ENCODE measurements around the gene FASTK. TPM values are rescaled to one million over a fixed set of nuclear protein-coding genes. Genes with fewer than 3 reads are reported as not detected.
A peak's percentile ranks its signal among the peaks of the same experiment; 100 is the strongest.

Gene FASTK
- total RNA-seq, 1 donor = 86.0 TPM

DNA sequence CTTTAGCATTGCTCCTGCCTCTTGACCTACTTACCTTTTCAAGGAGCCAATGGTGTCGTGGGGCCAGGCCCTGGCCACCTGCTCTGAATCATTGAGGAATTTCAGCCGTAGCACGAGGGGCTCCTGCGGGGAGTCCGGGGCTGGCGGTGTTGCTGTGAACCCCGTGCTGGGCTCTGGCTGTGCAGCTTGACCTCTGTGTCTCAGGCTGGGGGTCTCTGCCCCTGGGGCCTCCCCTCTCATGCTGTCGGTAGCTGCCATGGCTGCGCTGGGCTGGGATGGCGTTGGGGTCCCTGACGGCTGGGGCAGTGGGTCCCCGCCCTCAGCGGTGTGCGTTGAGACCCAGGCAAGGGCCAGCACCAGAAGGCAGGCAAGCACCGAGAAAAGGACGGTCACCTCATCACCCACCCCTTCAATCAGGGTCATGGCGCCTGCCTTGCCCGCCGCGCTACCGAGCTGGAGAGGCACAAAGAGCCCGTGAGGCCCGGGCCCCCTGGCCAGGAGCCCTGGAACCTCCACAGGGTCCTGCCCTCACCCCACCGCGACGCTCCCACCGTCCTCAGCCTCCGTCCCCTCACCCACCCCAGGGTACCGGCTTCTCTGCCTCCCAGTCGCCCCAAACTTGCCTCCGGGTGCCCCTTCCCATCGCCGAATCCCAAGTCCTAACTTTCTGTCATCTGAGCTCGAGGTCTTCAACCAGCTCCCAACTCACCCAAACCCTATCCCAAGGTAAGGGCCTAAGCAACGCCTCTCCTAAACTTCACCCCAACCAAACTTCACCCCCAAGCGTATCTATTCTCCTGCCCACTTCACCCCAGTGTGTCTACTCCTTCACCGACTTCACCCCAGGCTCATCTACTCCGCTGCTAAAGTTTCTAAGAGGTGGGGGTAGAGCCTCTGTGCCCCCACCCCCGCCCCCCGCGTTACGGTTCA lies 1.8 kb upstream of the FASTK start:
- DNase-seq (ENCODE audit: low read depth) = no peak
- TF ChIP-seq, protein P1, sequence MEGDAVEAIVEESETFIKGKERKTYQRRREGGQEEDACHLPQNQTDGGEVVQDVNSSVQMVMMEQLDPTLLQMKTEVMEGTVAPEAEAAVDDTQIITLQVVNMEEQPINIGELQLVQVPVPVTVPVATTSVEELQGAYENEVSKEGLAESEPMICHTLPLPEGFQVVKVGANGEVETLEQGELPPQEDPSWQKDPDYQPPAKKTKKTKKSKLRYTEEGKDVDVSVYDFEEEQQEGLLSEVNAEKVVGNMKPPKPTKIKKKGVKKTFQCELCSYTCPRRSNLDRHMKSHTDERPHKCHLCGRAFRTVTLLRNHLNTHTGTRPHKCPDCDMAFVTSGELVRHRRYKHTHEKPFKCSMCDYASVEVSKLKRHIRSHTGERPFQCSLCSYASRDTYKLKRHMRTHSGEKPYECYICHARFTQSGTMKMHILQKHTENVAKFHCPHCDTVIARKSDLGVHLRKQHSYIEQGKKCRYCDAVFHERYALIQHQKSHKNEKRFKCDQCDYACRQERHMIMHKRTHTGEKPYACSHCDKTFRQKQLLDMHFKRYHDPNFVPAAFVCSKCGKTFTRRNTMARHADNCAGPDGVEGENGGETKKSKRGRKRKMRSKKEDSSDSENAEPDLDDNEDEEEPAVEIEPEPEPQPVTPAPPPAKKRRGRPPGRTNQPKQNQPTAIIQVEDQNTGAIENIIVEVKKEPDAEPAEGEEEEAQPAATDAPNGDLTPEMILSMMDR (IDR thresholded peaks at IDR 0.05; ENCODE audit: insufficient read depth, low read length) = no peak
- H3K4me3 ChIP-seq (ENCODE audit: low read depth, low read length) = peak overlapping the region; percentile 77

GRCh38 chr7:151081170-151082101 lies 827 bp upstream of the FASTK start:
- DNase-seq (ENCODE audit: low read depth) = no peak
- TF ChIP-seq, protein P1 (IDR thresholded peaks at IDR 0.05; ENCODE audit: insufficient read depth, low read length) = no peak
- H3K4me3 ChIP-seq (ENCODE audit: low read depth, low read length) = peak overlapping the region; percentile 77

GRCh38 chr7:151080067-151080521 lies 515 bp downstream of the FASTK start:
- peak overlapping the region; percentile 84 for H3K4me3 ChIP-seq (ENCODE audit: low read depth, low read length)
- TF ChIP-seq, protein P1 (IDR thresholded peaks at IDR 0.05; ENCODE audit: insufficient read depth, low read length) = no peak
- no peak for DNase-seq (ENCODE audit: low read depth)

GRCh38 chr7:151079199-151079910 lies 1.3 kb downstream of the FASTK start:
- H3K4me3 ChIP-seq (ENCODE audit: low read depth, low read length) = peak overlapping the region; percentile 84
- DNase-seq (ENCODE audit: low read depth) = no peak
- TF ChIP-seq, protein P1 (IDR thresholded peaks at IDR 0.05; ENCODE audit: insufficient read depth, low read length) = no peak

DNA sequence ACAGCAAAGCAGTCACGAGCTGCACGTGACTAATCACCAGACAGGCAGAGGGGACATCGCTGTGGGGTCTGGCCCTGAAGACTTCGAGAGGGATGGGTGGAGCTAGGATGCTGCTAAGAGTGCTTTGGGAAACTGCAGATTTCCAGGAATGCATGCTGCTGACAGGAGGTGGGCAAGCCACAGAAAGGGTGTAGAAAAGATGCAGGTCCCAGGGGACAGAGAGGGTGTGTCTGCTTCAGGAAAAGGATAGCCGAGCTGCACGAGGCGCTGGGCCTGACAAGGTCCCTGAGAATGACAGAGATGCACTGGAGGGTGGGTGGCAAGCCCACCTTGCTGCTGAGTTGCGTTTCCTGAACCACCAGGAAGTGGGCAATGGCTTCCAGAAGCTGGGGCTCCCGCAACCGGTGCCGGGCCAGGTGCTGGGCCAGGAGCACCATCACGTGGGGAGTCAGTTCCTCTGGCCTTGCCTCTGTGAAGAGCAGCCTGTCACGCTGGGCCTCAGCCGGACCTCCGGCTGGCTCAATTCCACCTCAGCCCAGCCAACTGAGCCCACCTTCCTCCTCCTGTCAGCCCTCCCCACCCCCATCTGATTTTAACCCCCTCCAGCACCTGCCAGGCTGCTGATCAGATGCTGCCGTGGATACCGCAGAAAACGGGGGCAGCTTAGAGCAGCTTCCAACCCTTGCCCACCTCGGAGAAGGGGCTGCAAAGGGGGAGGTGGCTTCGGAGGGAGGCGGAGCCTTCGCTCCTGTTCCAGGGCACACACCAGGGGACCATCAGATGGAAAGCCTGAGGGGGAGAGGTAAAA lies 2.2 kb downstream of the FASTK start:
- DNase-seq (ENCODE audit: low read depth) = peak; percentile 66
- peak overlapping the region; percentile 9 for H3K4me3 ChIP-seq (ENCODE audit: low read depth, low read length)
- TF ChIP-seq, protein P1 (IDR thresholded peaks at IDR 0.05; ENCODE audit: insufficient read depth, low read length) = no peak

All from fibroblast of the aortic adventitia (primary cell).